HL-60 (cell line): ENCODE measurements around the gene ERC2.

Experiments used
- TF ChIP-seq, protein P1 (sequence below): IDR thresholded peaks from one replicate; pipeline ENCODE4 v1.5.1; 2011; ENCODE audit warnings: low read length, control low read depth, inconsistent platforms; ENCODE audit not compliant: insufficient read depth
- TF ChIP-seq, protein P2 (sequence below): IDR thresholded peaks from 2 replicates; pipeline ENCODE4 v1.6.1; 2012; ENCODE audit warnings: low read depth; ENCODE audit not compliant: insufficient replicate concordance

DNA sequence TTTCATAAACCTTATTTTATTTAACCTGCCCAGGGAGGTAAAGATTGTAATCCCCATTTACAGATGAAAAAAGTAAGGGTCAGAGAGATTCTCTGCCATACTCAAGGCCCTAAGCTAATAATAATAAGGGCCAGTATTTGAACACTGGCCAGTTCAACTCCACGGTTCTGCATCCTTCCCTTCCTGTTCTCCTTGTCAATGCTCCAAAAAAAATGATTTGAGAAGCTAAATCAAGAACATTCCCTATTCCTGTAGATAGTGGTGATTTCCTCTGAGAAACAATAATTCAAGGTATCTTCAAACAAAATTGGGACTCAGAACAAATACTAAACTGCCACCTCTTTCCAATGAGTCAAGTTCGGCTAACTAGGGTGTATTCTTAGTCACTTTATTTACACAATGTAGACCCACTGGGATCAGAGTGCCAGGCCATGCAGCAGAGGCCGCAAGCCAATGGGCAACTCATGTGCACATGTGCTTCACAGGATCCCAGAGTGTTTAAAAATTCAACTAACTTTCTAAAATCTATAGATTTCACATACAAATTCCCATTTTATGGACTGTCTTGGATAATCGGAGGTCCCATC, 521.6 kb downstream of the ERC2 start:
- TF ChIP-seq, protein P1, sequence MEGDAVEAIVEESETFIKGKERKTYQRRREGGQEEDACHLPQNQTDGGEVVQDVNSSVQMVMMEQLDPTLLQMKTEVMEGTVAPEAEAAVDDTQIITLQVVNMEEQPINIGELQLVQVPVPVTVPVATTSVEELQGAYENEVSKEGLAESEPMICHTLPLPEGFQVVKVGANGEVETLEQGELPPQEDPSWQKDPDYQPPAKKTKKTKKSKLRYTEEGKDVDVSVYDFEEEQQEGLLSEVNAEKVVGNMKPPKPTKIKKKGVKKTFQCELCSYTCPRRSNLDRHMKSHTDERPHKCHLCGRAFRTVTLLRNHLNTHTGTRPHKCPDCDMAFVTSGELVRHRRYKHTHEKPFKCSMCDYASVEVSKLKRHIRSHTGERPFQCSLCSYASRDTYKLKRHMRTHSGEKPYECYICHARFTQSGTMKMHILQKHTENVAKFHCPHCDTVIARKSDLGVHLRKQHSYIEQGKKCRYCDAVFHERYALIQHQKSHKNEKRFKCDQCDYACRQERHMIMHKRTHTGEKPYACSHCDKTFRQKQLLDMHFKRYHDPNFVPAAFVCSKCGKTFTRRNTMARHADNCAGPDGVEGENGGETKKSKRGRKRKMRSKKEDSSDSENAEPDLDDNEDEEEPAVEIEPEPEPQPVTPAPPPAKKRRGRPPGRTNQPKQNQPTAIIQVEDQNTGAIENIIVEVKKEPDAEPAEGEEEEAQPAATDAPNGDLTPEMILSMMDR = no peak
- TF ChIP-seq, protein P2, sequence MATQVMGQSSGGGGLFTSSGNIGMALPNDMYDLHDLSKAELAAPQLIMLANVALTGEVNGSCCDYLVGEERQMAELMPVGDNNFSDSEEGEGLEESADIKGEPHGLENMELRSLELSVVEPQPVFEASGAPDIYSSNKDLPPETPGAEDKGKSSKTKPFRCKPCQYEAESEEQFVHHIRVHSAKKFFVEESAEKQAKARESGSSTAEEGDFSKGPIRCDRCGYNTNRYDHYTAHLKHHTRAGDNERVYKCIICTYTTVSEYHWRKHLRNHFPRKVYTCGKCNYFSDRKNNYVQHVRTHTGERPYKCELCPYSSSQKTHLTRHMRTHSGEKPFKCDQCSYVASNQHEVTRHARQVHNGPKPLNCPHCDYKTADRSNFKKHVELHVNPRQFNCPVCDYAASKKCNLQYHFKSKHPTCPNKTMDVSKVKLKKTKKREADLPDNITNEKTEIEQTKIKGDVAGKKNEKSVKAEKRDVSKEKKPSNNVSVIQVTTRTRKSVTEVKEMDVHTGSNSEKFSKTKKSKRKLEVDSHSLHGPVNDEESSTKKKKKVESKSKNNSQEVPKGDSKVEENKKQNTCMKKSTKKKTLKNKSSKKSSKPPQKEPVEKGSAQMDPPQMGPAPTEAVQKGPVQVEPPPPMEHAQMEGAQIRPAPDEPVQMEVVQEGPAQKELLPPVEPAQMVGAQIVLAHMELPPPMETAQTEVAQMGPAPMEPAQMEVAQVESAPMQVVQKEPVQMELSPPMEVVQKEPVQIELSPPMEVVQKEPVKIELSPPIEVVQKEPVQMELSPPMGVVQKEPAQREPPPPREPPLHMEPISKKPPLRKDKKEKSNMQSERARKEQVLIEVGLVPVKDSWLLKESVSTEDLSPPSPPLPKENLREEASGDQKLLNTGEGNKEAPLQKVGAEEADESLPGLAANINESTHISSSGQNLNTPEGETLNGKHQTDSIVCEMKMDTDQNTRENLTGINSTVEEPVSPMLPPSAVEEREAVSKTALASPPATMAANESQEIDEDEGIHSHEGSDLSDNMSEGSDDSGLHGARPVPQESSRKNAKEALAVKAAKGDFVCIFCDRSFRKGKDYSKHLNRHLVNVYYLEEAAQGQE = no peak
